A549 (cell line): Measurements from ENCODE around the gene FRMD4A. TPM values are rescaled to one million over a fixed set of nuclear protein-coding genes. Genes with fewer than 3 reads are reported as not detected.

Experiments
- ATAC-seq, 2 experiments: fragments of 200-7000 bp in 1 of 2; fragments of >200 bp in 1 of 2; cut with Nextera tagmentation in 1 of 2; cut with Tn5 transposase in 1 of 2; 3 replicates each; pipeline versions ENCODE4 v1.8.0 to v1.9.1; 2018 to 2020; ENCODE audit warnings: mild to moderate bottlenecking in 1 of 2, moderate library complexity in 1 of 2
- CTCF ChIA-PET: fragments of 300-600 bp; sonication (Branson Sonifier 250); formaldehyde crosslinking; extraction: SDS; loops from one replicate; lab custom pipeline; 2021; ENCODE audit warnings: antibody characterized with exemption, inconsistent platforms; lab: Yijun Ruan, JAX
- POLR2A ChIA-PET: fragments of 350-600 bp; formaldehyde crosslinking; extraction: SDS; loops from one replicate; lab custom pipeline; 2021; ENCODE audit warnings: antibody characterized with exemption, inconsistent platforms; lab: Yijun Ruan, JAX
- DNase-seq, 2 experiments: peaks; one replicate each; pipeline versions ENCODE4 v3.0.0 to v3.0.0-alpha.2; 2011 to 2016; ENCODE audit warnings: low read depth in 1 of 2, low spot score in 1 of 2
- FAIRE-seq: peaks from 2 replicates; lab custom pipeline; 2011; peaks lifted over from hg19 to GRCh38; lab: Jason Lieb, UNC
- H3K27ac ChIP-seq, 2 experiments: fragments of >200 bp; sonication (Bioruptor Twin); formaldehyde crosslinking; 3 replicates each; pipeline ENCODE4 v1.5.1; 2016 to 2017
- H3K4me1 ChIP-seq: fragments of >200 bp; sonication (Bioruptor Twin); formaldehyde crosslinking; 3 replicates; pipeline ENCODE4 v1.6.1; 2016
- H3K4me2 ChIP-seq: fragments of >200 bp; sonication (Bioruptor Twin); formaldehyde crosslinking; 3 replicates; pipeline ENCODE4 v1.6.1; 2016
- H3K4me3 ChIP-seq: fragments of >200 bp; sonication (Bioruptor Twin); formaldehyde crosslinking; 3 replicates; pipeline ENCODE4 v1.5.1; 2016
- H3K9me3 ChIP-seq: fragments of >200 bp; sonication (Bioruptor Twin); formaldehyde crosslinking; 3 replicates; pipeline ENCODE4 v1.6.1; 2016
- BCL3 ChIP-seq: fragments of >200 bp; sonication (Bioruptor Twin); formaldehyde crosslinking; IDR thresholded peaks from 3 replicates; pipeline ENCODE4 v1.6.1; 2016
- BHLHE40 ChIP-seq: IDR thresholded peaks from 2 replicates; pipeline ENCODE4 v1.6.1; 2012; ENCODE audit warnings: low read depth, low read length, inconsistent platforms
- CBX2 ChIP-seq: fragments of 200-600 bp; sonication (generic); IDR thresholded peaks from 2 replicates; pipeline ENCODE4 v1.6.1; 2016; ENCODE audit warnings: low read depth, mild to moderate bottlenecking, borderline replicate concordance
- CEBPB ChIP-seq, 2 experiments: fragments of >200 bp in 1 of 2; sonication (Bioruptor Twin) in 1 of 2; formaldehyde crosslinking in 1 of 2; IDR thresholded peaks; 2 replicates each; pipeline ENCODE4 v1.6.1; 2012 to 2016
- E2F6 ChIP-seq: IDR thresholded peaks from 2 replicates; pipeline ENCODE4 v1.6.1; 2012; ENCODE audit warnings: low read depth, borderline replicate concordance
- FOXS1 ChIP-seq: fragments of 250-450 bp; sonication (Bioruptor Pico); IDR thresholded peaks from 2 replicates; pipeline ENCODE4 v1.5.0; 2020; ENCODE audit warnings: mild to moderate bottlenecking, moderate library complexity
- HEYL ChIP-seq: fragments of 250-450 bp; sonication (Bioruptor Pico); IDR thresholded peaks from 2 replicates; pipeline ENCODE4 v1.8.0; 2021; ENCODE audit warnings: mild to moderate bottlenecking, moderate library complexity
- HMGXB4 ChIP-seq: fragments of 250-450 bp; sonication (Bioruptor Pico); IDR thresholded peaks from 2 replicates; pipeline ENCODE4 v1.5.0; 2021; ENCODE audit warnings: mild to moderate bottlenecking, moderate library complexity, borderline replicate concordance
- HOXA7 ChIP-seq: fragments of 250-450 bp; sonication (Bioruptor Pico); IDR thresholded peaks from 2 replicates; pipeline ENCODE4 v1.5.0; 2020; ENCODE audit warnings: mild to moderate bottlenecking, moderate library complexity
- JUNB ChIP-seq: fragments of >200 bp; sonication (Bioruptor Twin); formaldehyde crosslinking; IDR thresholded peaks from 2 replicates; pipeline ENCODE4 v1.6.1; 2016
- MAFK ChIP-seq: fragments of 450-650 bp; IDR thresholded peaks from 2 replicates; pipeline ENCODE4 v1.6.1; 2014; ENCODE audit not compliant: partially characterized antibody
- MAX ChIP-seq: IDR thresholded peaks from 2 replicates; pipeline ENCODE4 v1.6.1; 2012
- NFE2L2 ChIP-seq: fragments of 150-350 bp; conservative IDR thresholded peaks from 2 replicates; pipeline ENCODE4 v1.6.1; 2014; ENCODE audit warnings: low read length
- NPAS2 ChIP-seq: fragments of 250-450 bp; sonication (Bioruptor Pico); IDR thresholded peaks from 2 replicates; pipeline ENCODE4 v1.8.0; 2022; ENCODE audit warnings: mild to moderate bottlenecking, moderate library complexity, borderline replicate concordance
- NR3C1 ChIP-seq: fragments of >200 bp; sonication (Bioruptor Twin); formaldehyde crosslinking; IDR thresholded peaks from 3 replicates; pipeline ENCODE4 v1.6.1; 2017
- POLR2AphosphoS2 ChIP-seq: conservative IDR thresholded peaks from 2 replicates; pipeline ENCODE4 v1.6.1; 2012; ENCODE audit warnings: low read length, improper control_type of control experiment, inconsistent platforms
- RAD21 ChIP-seq, 2 experiments: fragments of >200 bp in 1 of 2; sonication (Bioruptor Twin) in 1 of 2; formaldehyde crosslinking in 1 of 2; IDR thresholded peaks in 1 of 2; conservative IDR thresholded peaks in 1 of 2; 2 replicates in 1 of 2; 3 replicates in 1 of 2; pipeline ENCODE4 v1.6.1; 2012 to 2018; ENCODE audit warnings: inconsistent platforms in 1 of 2
- SREBF2 ChIP-seq: fragments of 450-650 bp; IDR thresholded peaks from 2 replicates; pipeline ENCODE4 v1.6.1; 2014; ENCODE audit warnings: mild to moderate bottlenecking, moderate library complexity
- ZFP36 ChIP-seq: fragments of 450-650 bp; IDR thresholded peaks from 2 replicates; pipeline ENCODE4 v1.6.1; 2014; ENCODE audit warnings: borderline replicate concordance; ENCODE audit not compliant: partially characterized antibody
- WGBS: methylation state at CpG from one replicate; pipeline ENCODE4 v1.1.6; 2017; ENCODE audit errors: missing lambda C conversion rate; 5-methylcytosine and 5-hydroxymethylcytosine counted together
- polyA plus RNA-seq, 4 experiments: library from polyadenylated mRNA; depleted of rRNA in 3 of 4; stranded (reverse); fragments of >200 nt; fragmentation: RNase III in 1 of 4; extraction: RNeasy Plus Mini Kit Qiagen cat#74134 plus additional on column Dnase treatment in 1 of 4; gene quantifications; 2 replicates in 3 of 4; 3 replicates in 1 of 4; pipeline ENCODE4 v1.2.3, GENCODE V29; 2011 to 2017
- TF ChIP-seq, protein P1 (sequence below): IDR thresholded peaks from 2 replicates; pipeline ENCODE4 v1.6.1; 2012
- TF ChIP-seq, protein P2 (sequence below): fragments of 250-450 bp; sonication (Bioruptor Pico); IDR thresholded peaks from 2 replicates; pipeline ENCODE4 v1.5.0; 2020; ENCODE audit warnings: low read depth, mild to moderate bottlenecking, moderate library complexity
- TF ChIP-seq, protein P3 (sequence below): fragments of 450-650 bp; IDR thresholded peaks from 2 replicates; pipeline ENCODE4 v1.6.1; 2014; ENCODE audit warnings: antibody characterized with exemption
- TF ChIP-seq, protein P4 (sequence below): fragments of >200 bp; sonication (Bioruptor Twin); formaldehyde crosslinking; IDR thresholded peaks from 3 replicates; pipeline ENCODE4 v1.5.1; 2016

The FRMD4A gene
- polyA plus RNA-seq, 2 of the 4 experiments (the other 2 are of a cell fraction): 2.5 to 4.7 TPM

DNA sequence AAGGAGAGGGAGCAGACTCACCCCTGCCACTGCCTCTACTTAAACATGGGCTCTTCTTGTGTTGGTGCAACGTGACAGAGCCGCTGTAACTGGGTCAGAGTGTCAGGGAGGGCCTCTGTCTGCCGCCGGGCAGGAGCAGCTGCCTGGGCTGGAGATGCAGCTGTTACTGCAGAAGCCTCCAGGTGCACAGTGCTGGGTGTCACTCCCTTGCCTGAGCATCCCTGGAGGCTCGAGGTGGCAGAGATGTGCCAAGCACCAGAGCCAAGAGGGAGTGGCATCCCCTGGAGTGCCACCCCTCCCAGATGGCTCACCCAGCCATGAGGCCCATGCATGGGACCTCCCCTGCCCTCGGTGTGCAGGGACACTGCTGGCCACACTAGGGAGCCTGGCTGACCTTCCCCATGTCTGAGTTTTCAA, 598.3 kb downstream of the FRMD4A start:
- H3K4me3 ChIP-seq: no peak overlapping the region
- no peak overlapping the region for H3K4me2 ChIP-seq
- no peaks in the 10 kb centered on the region for H3K4me1 ChIP-seq
- WGBS: 55% methylated on average over 4 of the region's 6 CpGs
- no peak overlapping the region for H3K27ac ChIP-seq
- ATAC-seq: peak in 1 of 2 experiments; percentile 24; a peak in 1 of 6 replicates
- POLR2A ChIA-PET: no interaction called here
- H3K9me3 ChIP-seq: no peaks in the 10 kb centered on the region
- CTCF ChIA-PET: interaction anchor here (1.0 to 1.8 kb wide), 2 partner anchors 14 to 17 kb away, joined by 4 to 6 read pairs; no protein-coding TSS in a partner anchor
- no peak for TF ChIP-seq HEYL (CRISPR knock-in tag)
- no peak for TF ChIP-seq RAD21 (conservative IDR thresholded peaks at IDR 0.05 in 1 of 2, IDR thresholded peaks at IDR 0.05 in 1 of 2)
- TF ChIP-seq BCL3: no peak
- TF ChIP-seq MAX: no peak
- no peak for TF ChIP-seq HMGXB4
- TF ChIP-seq, protein P1, sequence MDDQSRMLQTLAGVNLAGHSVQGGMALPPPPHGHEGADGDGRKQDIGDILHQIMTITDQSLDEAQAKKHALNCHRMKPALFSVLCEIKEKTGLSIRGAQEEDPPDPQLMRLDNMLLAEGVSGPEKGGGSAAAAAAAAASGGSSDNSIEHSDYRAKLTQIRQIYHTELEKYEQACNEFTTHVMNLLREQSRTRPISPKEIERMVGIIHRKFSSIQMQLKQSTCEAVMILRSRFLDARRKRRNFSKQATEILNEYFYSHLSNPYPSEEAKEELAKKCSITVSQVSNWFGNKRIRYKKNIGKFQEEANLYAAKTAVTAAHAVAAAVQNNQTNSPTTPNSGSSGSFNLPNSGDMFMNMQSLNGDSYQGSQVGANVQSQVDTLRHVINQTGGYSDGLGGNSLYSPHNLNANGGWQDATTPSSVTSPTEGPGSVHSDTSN: no peak
- TF ChIP-seq, protein P2, sequence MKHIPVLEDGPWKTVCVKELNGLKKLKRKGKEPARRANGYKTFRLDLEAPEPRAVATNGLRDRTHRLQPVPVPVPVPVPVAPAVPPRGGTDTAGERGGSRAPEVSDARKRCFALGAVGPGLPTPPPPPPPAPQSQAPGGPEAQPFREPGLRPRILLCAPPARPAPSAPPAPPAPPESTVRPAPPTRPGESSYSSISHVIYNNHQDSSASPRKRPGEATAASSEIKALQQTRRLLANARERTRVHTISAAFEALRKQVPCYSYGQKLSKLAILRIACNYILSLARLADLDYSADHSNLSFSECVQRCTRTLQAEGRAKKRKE (CRISPR knock-in tag): no peak
- TF ChIP-seq NFE2L2: no peak
- TF ChIP-seq JUNB: no peak
- no peak for TF ChIP-seq HOXA7 (CRISPR knock-in tag)
- TF ChIP-seq POLR2AphosphoS2: no peak
- TF ChIP-seq CBX2: no peak
- no peak for TF ChIP-seq SREBF2
- TF ChIP-seq NR3C1: no peak
- no peak for TF ChIP-seq ZFP36
- TF ChIP-seq, protein P3, sequence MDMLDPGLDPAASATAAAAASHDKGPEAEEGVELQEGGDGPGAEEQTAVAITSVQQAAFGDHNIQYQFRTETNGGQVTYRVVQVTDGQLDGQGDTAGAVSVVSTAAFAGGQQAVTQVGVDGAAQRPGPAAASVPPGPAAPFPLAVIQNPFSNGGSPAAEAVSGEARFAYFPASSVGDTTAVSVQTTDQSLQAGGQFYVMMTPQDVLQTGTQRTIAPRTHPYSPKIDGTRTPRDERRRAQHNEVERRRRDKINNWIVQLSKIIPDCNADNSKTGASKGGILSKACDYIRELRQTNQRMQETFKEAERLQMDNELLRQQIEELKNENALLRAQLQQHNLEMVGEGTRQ: no peak
- TF ChIP-seq FOXS1 (CRISPR knock-in tag): no peak
- TF ChIP-seq, all 56 proteins: peak for 0
- DNase-seq (no peak), FAIRE-seq (no peak)

- no peak for DNase-seq
- POLR2A ChIA-PET: no interaction called here
- ATAC-seq: no peak
- no peak for FAIRE-seq
- Histone ChIP-seq H3K27ac (no peak overlapping the region), H3K4me2 (no peak overlapping the region), H3K4me3 (no peak overlapping the region), H3K9me3 (no peaks in the 10 kb centered on the region), H3K4me1 (no peaks in the 10 kb centered on the region)
- CTCF ChIA-PET: interaction anchor here (1.0 to 1.2 kb wide), 2 partner anchors 12 to 17 kb away, joined by 3 to 6 read pairs; no protein-coding TSS in a partner anchor
- WGBS: 54% methylated on average over 8 of the region's 8 CpGs
- TF ChIP-seq, protein P2 (CRISPR knock-in tag): no peak
- TF ChIP-seq NPAS2 (CRISPR knock-in tag): no peak
- no peak for TF ChIP-seq BCL3
- TF ChIP-seq, protein P4, sequence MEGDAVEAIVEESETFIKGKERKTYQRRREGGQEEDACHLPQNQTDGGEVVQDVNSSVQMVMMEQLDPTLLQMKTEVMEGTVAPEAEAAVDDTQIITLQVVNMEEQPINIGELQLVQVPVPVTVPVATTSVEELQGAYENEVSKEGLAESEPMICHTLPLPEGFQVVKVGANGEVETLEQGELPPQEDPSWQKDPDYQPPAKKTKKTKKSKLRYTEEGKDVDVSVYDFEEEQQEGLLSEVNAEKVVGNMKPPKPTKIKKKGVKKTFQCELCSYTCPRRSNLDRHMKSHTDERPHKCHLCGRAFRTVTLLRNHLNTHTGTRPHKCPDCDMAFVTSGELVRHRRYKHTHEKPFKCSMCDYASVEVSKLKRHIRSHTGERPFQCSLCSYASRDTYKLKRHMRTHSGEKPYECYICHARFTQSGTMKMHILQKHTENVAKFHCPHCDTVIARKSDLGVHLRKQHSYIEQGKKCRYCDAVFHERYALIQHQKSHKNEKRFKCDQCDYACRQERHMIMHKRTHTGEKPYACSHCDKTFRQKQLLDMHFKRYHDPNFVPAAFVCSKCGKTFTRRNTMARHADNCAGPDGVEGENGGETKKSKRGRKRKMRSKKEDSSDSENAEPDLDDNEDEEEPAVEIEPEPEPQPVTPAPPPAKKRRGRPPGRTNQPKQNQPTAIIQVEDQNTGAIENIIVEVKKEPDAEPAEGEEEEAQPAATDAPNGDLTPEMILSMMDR: no peak
- no peak for TF ChIP-seq BHLHE40
- no peak for TF ChIP-seq HOXA7 (CRISPR knock-in tag)
- no peak for TF ChIP-seq E2F6
- no peak for TF ChIP-seq CEBPB (IDR thresholded peaks at IDR 0.05)
- no peak for TF ChIP-seq MAFK
- TF ChIP-seq JUNB: no peak
These were observed 598.9 kb downstream of the FRMD4A start for GRCh38 chr10:13731799-13732198.
